HCT116 (cell line): ENCODE measurements around the gene DDT. TPM values are rescaled to one million over a fixed set of nuclear protein-coding genes. Genes with fewer than 3 reads are reported as not detected.
A peak's percentile ranks its signal among the peaks of the same experiment; 100 is the strongest.
"Not testable (repeated sequence)": the region's sequence is repeated elsewhere in the genome, so short reads cannot be mapped to it uniquely, and the experiment has no call there.

Source experiments
- ATAC-seq: fragments of 200-7000 bp; cut with Tn5 transposase; 2 replicates; pipeline ENCODE4 v1.9.1; 2020; ENCODE audit warnings: mild to moderate bottlenecking, moderate library complexity
- BruUV-seq: library from RNA; stranded (reverse); fragments of 400-500 nt; replicated peaks from 2 replicates; lab custom pipeline; 2021; lab: Mats Ljungman, UMichigan
- CTCF ChIA-PET: fragments of 300-600 bp; sonication (Branson Sonifier 250); formaldehyde crosslinking; loops from one replicate; lab custom pipeline; 2021; ENCODE audit warnings: antibody characterized with exemption; lab: Charles Lee
- POLR2A ChIA-PET: fragments of 300-600, 350-600 bp; sonication (Branson Sonifier 250); formaldehyde crosslinking; loops from one replicate; lab custom pipeline; 2021; ENCODE audit warnings: antibody characterized with exemption; lab: Charles Lee
- RAD21 ChIA-PET, 2 experiments: fragments of 300-600 bp; sonication (Branson Sonifier 250); formaldehyde crosslinking; loops; one replicate each; lab custom pipeline; 2023; ENCODE audit warnings: low total read pairs in 2 of 2; ENCODE audit not compliant: uncharacterized antibody in 2 of 2, unreplicated experiment in 2 of 2, low non-redundant PET in 1 of 2; lab: Charles Lee
- DNase-seq: peaks from one replicate; pipeline ENCODE4 v3.0.0-alpha.2; 2010; ENCODE audit warnings: low read depth, low spot score
- H2AFZ ChIP-seq: fragments of 200-600 bp; shearing (Covaris generic), sonication (generic); 2 replicates; pipeline ENCODE4 v1.6.1; 2017; ENCODE audit warnings: low read depth, mixed run types, mixed read lengths, antibody characterized with exemption, low read length; ENCODE audit not compliant: poor library complexity, severe bottlenecking
- H3K27ac ChIP-seq: 2 replicates; pipeline ENCODE4 v1.5.1; 2012; ENCODE audit warnings: low read depth, low read length
- H3K27me3 ChIP-seq: fragments of 200-600 bp; sonication (generic); 2 replicates; pipeline ENCODE4 v1.6.1; 2016; ENCODE audit warnings: mixed run types, low read length, mixed read lengths; ENCODE audit not compliant: insufficient read depth
- H3K36me3 ChIP-seq, 2 experiments: fragments of 200-500 bp in 1 of 2; fragments of 200-600 bp in 1 of 2; sonication (Bioruptor generic) in 1 of 2; sonication (generic) in 1 of 2; 2 replicates each; pipeline versions ENCODE4 v1.5.1 to v1.6.1; 2014 to 2016; ENCODE audit warnings: low read length in 2 of 2, inconsistent platforms in 1 of 2, mixed read lengths in 1 of 2, mixed run types in 1 of 2; ENCODE audit not compliant: insufficient read depth in 2 of 2, control insufficient read depth in 1 of 2
- H3K4me1 ChIP-seq, 2 experiments: fragments of 200-600 bp in 1 of 2; sonication (generic) in 1 of 2; 2 replicates each; pipeline versions ENCODE4 v1.5.1 to v1.6.1; 2012 to 2017; ENCODE audit warnings: low read length in 2 of 2, inconsistent platforms in 1 of 2, mild to moderate bottlenecking in 1 of 2, mixed read lengths in 1 of 2, mixed run types in 1 of 2, moderate library complexity in 1 of 2; ENCODE audit not compliant: insufficient read depth in 2 of 2, control insufficient read depth in 1 of 2
- H3K4me2 ChIP-seq: fragments of 200-600 bp; sonication (generic); 2 replicates; pipeline ENCODE4 v1.6.1; 2017; ENCODE audit warnings: mixed run types, low read length, mixed read lengths
- H3K4me3 ChIP-seq, 2 experiments: fragments of 200-600 bp in 1 of 2; sonication (generic) in 1 of 2; replicated peaks in 1 of 2; 2 replicates each; pipeline ENCODE4 v1.5.1; 2011 to 2016; ENCODE audit warnings: low read length in 2 of 2, control low read depth in 1 of 2, low read depth in 1 of 2, mild to moderate bottlenecking in 1 of 2, mixed read lengths in 1 of 2, mixed run types in 1 of 2
- H3K79me2 ChIP-seq: fragments of 200-600 bp; sonication (generic); 2 replicates; pipeline ENCODE4 v1.6.1; 2017; ENCODE audit warnings: mild to moderate bottlenecking, mixed run types, low read length, moderate library complexity, mixed read lengths; ENCODE audit not compliant: insufficient read depth
- H3K9ac ChIP-seq: fragments of 200-600 bp; sonication (generic); 2 replicates; pipeline ENCODE4 v1.6.1; 2016; ENCODE audit warnings: low read length, mixed read lengths
- H3K9me2 ChIP-seq: fragments of 200-600 bp; sonication (generic), shearing (Covaris generic); 2 replicates; pipeline ENCODE4 v1.6.1; 2017; ENCODE audit warnings: mixed run types, mild to moderate bottlenecking, moderate library complexity; ENCODE audit not compliant: insufficient read depth
- H3K9me3 ChIP-seq, 2 experiments: fragments of 200-500 bp in 1 of 2; fragments of 200-600 bp in 1 of 2; sonication (Bioruptor generic) in 1 of 2; sonication (generic) in 1 of 2; 2 replicates each; pipeline ENCODE4 v1.6.1; 2014 to 2017; ENCODE audit warnings: low read length in 2 of 2, mixed read lengths in 2 of 2, inconsistent platforms in 1 of 2, low read depth in 1 of 2, mild to moderate bottlenecking in 1 of 2, mixed run types in 1 of 2, moderate library complexity in 1 of 2; ENCODE audit not compliant: control insufficient read depth in 1 of 2, insufficient read depth in 1 of 2
- H4K20me1 ChIP-seq: fragments of 200-600 bp; sonication (generic), shearing (Covaris generic); 2 replicates; pipeline ENCODE4 v1.6.1; 2017; ENCODE audit warnings: mixed run types, mild to moderate bottlenecking, moderate library complexity; ENCODE audit not compliant: insufficient read depth
- POLR2AphosphoS5 ChIP-seq: IDR thresholded peaks from 2 replicates; pipeline ENCODE4 v1.6.1; 2011; ENCODE audit warnings: mild to moderate bottlenecking, low read depth, low read length, moderate library complexity
- intact Hi-C: fragments of 100-400 bp; cut with micrococcal nuclease; formaldehyde crosslinking; loops from 2 replicates; pipeline ENCODE4 v1.10.0; 2022
- total RNA-seq: library from RNA; stranded (reverse); gene quantifications from one replicate; pipeline ENCODE4 v1.2.1, GENCODE V29; 2021; ENCODE audit not compliant: unreplicated experiment
- TF ChIP-seq, protein P1 (sequence below): IDR thresholded peaks from 2 replicates; pipeline ENCODE4 v1.6.1; 2012; ENCODE audit warnings: low read depth

The DDT gene
- total RNA-seq, 1 experiment from 2014 or later, result 217 TPM

DNA sequence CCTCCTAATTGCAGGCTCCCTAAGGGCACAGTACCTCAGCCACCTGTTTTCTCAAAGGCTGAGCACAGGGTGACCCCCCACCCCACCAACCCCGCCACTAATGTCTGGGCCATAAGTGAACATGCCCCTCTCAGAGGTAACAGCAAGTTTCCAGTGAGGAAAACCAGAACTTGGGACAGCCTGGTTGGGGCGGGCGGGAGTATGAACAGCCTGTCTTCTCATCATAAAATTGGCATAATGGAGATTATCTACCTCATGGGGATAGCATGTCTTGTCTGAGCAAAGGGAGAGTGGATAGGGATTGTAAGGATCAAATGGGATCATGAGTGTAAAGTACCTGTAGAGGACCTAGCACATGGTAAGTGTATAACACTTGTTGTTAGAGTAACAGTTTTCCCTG is 2.3 kb downstream of the DDT start:
- H3K9me2 ChIP-seq, H3K9me3 ChIP-seq, H3K4me2 ChIP-seq, ATAC-seq, H3K4me3 ChIP-seq, DNase-seq, intact Hi-C loops, H3K4me1 ChIP-seq, H3K27me3 ChIP-seq, POLR2A ChIA-PET, RAD21 ChIA-PET, H4K20me1 ChIP-seq, BruUV-seq, H2AFZ ChIP-seq: not testable (repeated sequence)
- peak overlapping the region; percentile 15; the same call in 1 of the 2 replicates for H3K27ac ChIP-seq
- 0 out of 2 replicates have a peak overlapping the region, but pooled peaks have one; percentile 19 for H3K9ac ChIP-seq
- peaks cover 32% of the 10 kb centered on the region for H3K79me2 ChIP-seq
- peaks cover 14 to 17% of the 10 kb centered on the region in 2 experiments; a peak in 3 of 4 replicates for H3K36me3 ChIP-seq
- CTCF ChIA-PET, result interaction anchor here (1.0 kb wide), 1 partner anchor 78 kb away, joined by 4 read pairs; the partner anchor contains the start of gene MIF

DNA sequence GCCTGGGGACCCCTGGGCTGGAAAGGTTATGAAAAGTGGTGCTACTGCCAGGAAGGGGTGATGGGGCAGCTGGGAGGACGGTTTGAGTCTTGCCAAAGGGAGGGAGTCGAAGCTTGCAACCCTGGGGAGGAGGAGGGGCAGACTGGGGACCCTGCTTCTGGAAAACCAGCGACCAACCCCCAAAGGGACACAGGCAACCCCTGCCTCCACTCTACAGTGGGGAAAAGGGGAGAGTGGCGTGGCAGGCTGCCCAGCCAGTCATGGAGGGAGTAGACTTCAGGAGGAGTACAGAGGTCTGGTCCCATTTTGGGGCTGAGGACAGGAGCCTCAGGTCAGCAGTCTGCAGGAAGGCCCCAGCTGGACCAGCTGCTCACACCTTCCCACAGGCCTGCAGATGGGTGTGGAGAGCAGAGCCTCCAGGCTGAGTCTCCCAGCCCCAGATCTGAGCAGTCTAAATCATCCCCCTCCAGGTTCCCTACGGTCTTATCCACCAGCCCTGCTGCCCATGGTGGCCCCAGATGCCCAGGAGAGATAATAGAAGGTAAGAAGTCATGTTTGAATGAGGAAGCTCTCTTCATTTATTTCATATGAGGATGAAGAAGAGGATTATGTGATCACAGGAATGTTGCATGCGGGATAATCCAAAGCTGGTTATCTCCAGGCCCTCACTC is 3.3 kb downstream of the DDT start:
- DNase-seq (no peak), ATAC-seq (no peak)
- intact Hi-C loops, result no loop called here
- Histone ChIP-seq H3K9me2 (no peaks in the 10 kb centered on the region), H3K9ac (peak overlapping the region; percentile 19; the same call in 1 of the 2 replicates), H3K36me3 (peaks cover 14 to 17% of the 10 kb centered on the region in 2 experiments; a peak in 3 of 4 replicates), H2AFZ (no peak overlapping the region), H3K9me3 (no peaks in the 10 kb centered on the region), H3K27ac (peak overlapping the region; percentile 15), H3K4me3 (0 out of 4 replicates have a peak overlapping the region, but pooled peaks of 1 of the 2 experiments have one; percentile 5), H4K20me1 (no peaks in the 10 kb centered on the region), H3K27me3 (no peaks in the 10 kb centered on the region), H3K4me1 (peaks cover 0 to 3% of the 10 kb centered on the region in 2 experiments; a peak in 1 of 4 replicates), H3K79me2 (peaks cover 32% of the 10 kb centered on the region), H3K4me2 (peak overlapping the region; percentile 7; the same call in 1 of the 2 replicates)
- 0 out of 2 replicates have a peak, but pooled peaks have one; percentile 12 for TF ChIP-seq POLR2AphosphoS5
- TF ChIP-seq, protein P1, sequence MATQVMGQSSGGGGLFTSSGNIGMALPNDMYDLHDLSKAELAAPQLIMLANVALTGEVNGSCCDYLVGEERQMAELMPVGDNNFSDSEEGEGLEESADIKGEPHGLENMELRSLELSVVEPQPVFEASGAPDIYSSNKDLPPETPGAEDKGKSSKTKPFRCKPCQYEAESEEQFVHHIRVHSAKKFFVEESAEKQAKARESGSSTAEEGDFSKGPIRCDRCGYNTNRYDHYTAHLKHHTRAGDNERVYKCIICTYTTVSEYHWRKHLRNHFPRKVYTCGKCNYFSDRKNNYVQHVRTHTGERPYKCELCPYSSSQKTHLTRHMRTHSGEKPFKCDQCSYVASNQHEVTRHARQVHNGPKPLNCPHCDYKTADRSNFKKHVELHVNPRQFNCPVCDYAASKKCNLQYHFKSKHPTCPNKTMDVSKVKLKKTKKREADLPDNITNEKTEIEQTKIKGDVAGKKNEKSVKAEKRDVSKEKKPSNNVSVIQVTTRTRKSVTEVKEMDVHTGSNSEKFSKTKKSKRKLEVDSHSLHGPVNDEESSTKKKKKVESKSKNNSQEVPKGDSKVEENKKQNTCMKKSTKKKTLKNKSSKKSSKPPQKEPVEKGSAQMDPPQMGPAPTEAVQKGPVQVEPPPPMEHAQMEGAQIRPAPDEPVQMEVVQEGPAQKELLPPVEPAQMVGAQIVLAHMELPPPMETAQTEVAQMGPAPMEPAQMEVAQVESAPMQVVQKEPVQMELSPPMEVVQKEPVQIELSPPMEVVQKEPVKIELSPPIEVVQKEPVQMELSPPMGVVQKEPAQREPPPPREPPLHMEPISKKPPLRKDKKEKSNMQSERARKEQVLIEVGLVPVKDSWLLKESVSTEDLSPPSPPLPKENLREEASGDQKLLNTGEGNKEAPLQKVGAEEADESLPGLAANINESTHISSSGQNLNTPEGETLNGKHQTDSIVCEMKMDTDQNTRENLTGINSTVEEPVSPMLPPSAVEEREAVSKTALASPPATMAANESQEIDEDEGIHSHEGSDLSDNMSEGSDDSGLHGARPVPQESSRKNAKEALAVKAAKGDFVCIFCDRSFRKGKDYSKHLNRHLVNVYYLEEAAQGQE, result no peak
- RAD21 ChIA-PET, result no interaction called here
- POLR2A ChIA-PET, result no interaction called here
- CTCF ChIA-PET, result interaction anchor here (1.0 kb wide), 1 partner anchor 77 kb away, joined by 4 read pairs; the partner anchor contains the start of gene MIF
- BruUV-seq, result no TSS peak
